ENCODE results near the gene ADISSP.

Gene ADISSP

GRCh38 chr20:3787324-3788014 lies 19.9 kb upstream of the ADISSP start:
- Mint-ChIP-seq H3K4me3 (peak overlapping the region; percentile 70), H3K36me3 (ENCODE audit: low read depth) (peaks cover 6% of the 10 kb centered on the region), H3K4me1 (ENCODE audit: low read depth) (peaks cover 31% of the 10 kb centered on the region), H3K27me3 (no peaks in the 10 kb centered on the region), H3K27ac (no peak overlapping the region), H3K9me3 (no peaks in the 10 kb centered on the region)

- Mint-ChIP-seq H3K9me3 (no peaks in the 10 kb centered on the region), H3K27ac (peak within 1 kb of the TSS; percentile 87), H3K4me1 (ENCODE audit: low read depth) (peaks cover 34% of the 10 kb centered on the region), H3K36me3 (ENCODE audit: low read depth) (peaks cover 6% of the 10 kb centered on the region), H3K4me3 (peak within 1 kb of the TSS; percentile 88), H3K27me3 (no peaks in the 10 kb centered on the region)
These were observed 19.2 kb upstream of the ADISSP start, which contains the start of gene CENPB for GRCh38 chr20:3786665-3787323. TSS of gene CENPB (minus strand) at chr20:3786740. CDS start at chr20:3786483, 257 bp downstream.

GRCh38 chr20:3786126-3786484 lies 18.6 kb upstream of the ADISSP start:
- peak overlapping the region; percentile 87 for H3K27ac Mint-ChIP-seq
- peak overlapping the region; percentile 88 for H3K4me3 Mint-ChIP-seq
- peaks cover 40% of the 10 kb centered on the region for H3K4me1 Mint-ChIP-seq (ENCODE audit: low read depth)
- no peaks in the 10 kb centered on the region for H3K27me3 Mint-ChIP-seq
- peaks cover 6% of the 10 kb centered on the region for H3K36me3 Mint-ChIP-seq (ENCODE audit: low read depth)
- H3K9me3 Mint-ChIP-seq: no peaks in the 10 kb centered on the region

- H3K27me3 Mint-ChIP-seq: no peaks in the 10 kb centered on the region
- peaks cover 6% of the 10 kb centered on the region for H3K36me3 Mint-ChIP-seq (ENCODE audit: low read depth)
- no peaks in the 10 kb centered on the region for H3K9me3 Mint-ChIP-seq
- peak overlapping the region; percentile 88 for H3K4me3 Mint-ChIP-seq
- no peak overlapping the region for H3K27ac Mint-ChIP-seq
- peaks cover 46% of the 10 kb centered on the region for H3K4me1 Mint-ChIP-seq (ENCODE audit: low read depth)
These were observed 17.9 kb upstream of the ADISSP start for GRCh38 chr20:3785240-3786125.

GRCh38 chr20:3784863-3785239 lies 17.3 kb upstream of the ADISSP start:
- H3K27me3 Mint-ChIP-seq: no peaks in the 10 kb centered on the region
- H3K4me3 Mint-ChIP-seq: peak overlapping the region; percentile 63
- H3K36me3 Mint-ChIP-seq (ENCODE audit: low read depth): peaks cover 6% of the 10 kb centered on the region
- no peaks in the 10 kb centered on the region for H3K9me3 Mint-ChIP-seq
- H3K4me1 Mint-ChIP-seq (ENCODE audit: low read depth): peaks cover 49% of the 10 kb centered on the region
- peak overlapping the region; percentile 11 for H3K27ac Mint-ChIP-seq

GRCh38 chr20:3784216-3784853 lies 16.8 kb upstream of the ADISSP start:
- peaks cover 4% of the 10 kb centered on the region for H3K27me3 Mint-ChIP-seq
- H3K4me1 Mint-ChIP-seq (ENCODE audit: low read depth): peaks cover 49% of the 10 kb centered on the region
- peaks cover 6% of the 10 kb centered on the region for H3K36me3 Mint-ChIP-seq (ENCODE audit: low read depth)
- H3K9me3 Mint-ChIP-seq: no peaks in the 10 kb centered on the region
- peak overlapping the region; percentile 63 for H3K4me3 Mint-ChIP-seq
- peak overlapping the region; percentile 11 for H3K27ac Mint-ChIP-seq

GRCh38 chr20:3783511-3784195 lies 16.1 kb upstream of the ADISSP start:
- Mint-ChIP-seq H3K36me3 (ENCODE audit: low read depth) (peaks cover 6% of the 10 kb centered on the region), H3K4me3 (no peak overlapping the region), H3K27ac (no peak overlapping the region), H3K9me3 (no peaks in the 10 kb centered on the region), H3K27me3 (peaks cover 8% of the 10 kb centered on the region), H3K4me1 (ENCODE audit: low read depth) (peaks cover 46% of the 10 kb centered on the region)

GRCh38 chr20:3783068-3783489 lies 15.5 kb upstream of the ADISSP start:
- H3K36me3 Mint-ChIP-seq (ENCODE audit: low read depth): peaks cover 6% of the 10 kb centered on the region
- H3K27ac Mint-ChIP-seq: peak overlapping the region; percentile 61
- H3K27me3 Mint-ChIP-seq: peaks cover 8% of the 10 kb centered on the region
- H3K4me1 Mint-ChIP-seq (ENCODE audit: low read depth): peaks cover 44% of the 10 kb centered on the region
- H3K4me3 Mint-ChIP-seq: no peak overlapping the region
- no peaks in the 10 kb centered on the region for H3K9me3 Mint-ChIP-seq

GRCh38 chr20:3782597-3782996 lies 15.0 kb upstream of the ADISSP start:
- Mint-ChIP-seq H3K4me1 (ENCODE audit: low read depth) (peaks cover 45% of the 10 kb centered on the region), H3K4me3 (no peak overlapping the region), H3K27me3 (peaks cover 8% of the 10 kb centered on the region), H3K9me3 (no peaks in the 10 kb centered on the region), H3K36me3 (ENCODE audit: low read depth) (peaks cover 6% of the 10 kb centered on the region), H3K27ac (peak overlapping the region; percentile 61)

- Mint-ChIP-seq H3K36me3 (ENCODE audit: low read depth) (peaks cover 6% of the 10 kb centered on the region), H3K27ac (no peak within 1 kb of the TSS), H3K4me1 (ENCODE audit: low read depth) (peaks cover 49% of the 10 kb centered on the region), H3K27me3 (peaks cover 8% of the 10 kb centered on the region), H3K9me3 (no peaks in the 10 kb centered on the region), H3K4me3 (peak within 1 kb of the TSS; percentile 69)
These were observed 13.8 kb upstream of the ADISSP start, which contains the start of gene SPEF1 for GRCh38 chr20:3781153-3781910. TSS of gene SPEF1 (minus strand) at chr20:3781448. CDS start at chr20:3781287, 161 bp downstream.

GRCh38 chr20:3778976-3779375 lies 11.4 kb upstream of the ADISSP start:
- Mint-ChIP-seq H3K4me3 (no peak overlapping the region), H3K27ac (no peak overlapping the region), H3K36me3 (ENCODE audit: low read depth) (no peaks in the 10 kb centered on the region), H3K9me3 (no peaks in the 10 kb centered on the region), H3K27me3 (peaks cover 8% of the 10 kb centered on the region), H3K4me1 (ENCODE audit: low read depth) (peaks cover 39% of the 10 kb centered on the region)

GRCh38 chr20:3777716-3778629 lies 10.4 kb upstream of the ADISSP start:
- Mint-ChIP-seq H3K4me3 (peak overlapping the region; percentile 75), H3K27me3 (peaks cover 8% of the 10 kb centered on the region), H3K4me1 (ENCODE audit: low read depth) (peaks cover 33% of the 10 kb centered on the region), H3K36me3 (ENCODE audit: low read depth) (no peaks in the 10 kb centered on the region), H3K9me3 (no peaks in the 10 kb centered on the region), H3K27ac (no peak overlapping the region)

GRCh38 chr20:3777381-3777715 lies 9.8 kb upstream of the ADISSP start:
- no peak overlapping the region for H3K27ac Mint-ChIP-seq
- peaks cover 33% of the 10 kb centered on the region for H3K4me1 Mint-ChIP-seq (ENCODE audit: low read depth)
- H3K36me3 Mint-ChIP-seq (ENCODE audit: low read depth): no peaks in the 10 kb centered on the region
- H3K4me3 Mint-ChIP-seq: peak overlapping the region; percentile 75
- H3K27me3 Mint-ChIP-seq: peaks cover 8% of the 10 kb centered on the region
- no peaks in the 10 kb centered on the region for H3K9me3 Mint-ChIP-seq

Data from stimulated activated naive CD8-positive, alpha-beta T cell treated with anti-CD3 and anti-CD28 coated beads, Interleukin-15, Interleukin-2, amounts not matched to agents 100 ng/mL and 50 ng/mL, for 24 hours (primary cell).